ENCODE data around the gene TNFRSF17. TPM values are rescaled to one million over a fixed set of nuclear protein-coding genes. Genes with fewer than 3 reads are reported as not detected.
"Not testable (repeated sequence)": the region's sequence is repeated elsewhere in the genome, so short reads cannot be mapped to it uniquely, and the experiment has no call there.

The TNFRSF17 gene
- not detected for polyA plus RNA-seq (2012; ENCODE audit: insufficient read depth, insufficient read length, low read depth)

DNA sequence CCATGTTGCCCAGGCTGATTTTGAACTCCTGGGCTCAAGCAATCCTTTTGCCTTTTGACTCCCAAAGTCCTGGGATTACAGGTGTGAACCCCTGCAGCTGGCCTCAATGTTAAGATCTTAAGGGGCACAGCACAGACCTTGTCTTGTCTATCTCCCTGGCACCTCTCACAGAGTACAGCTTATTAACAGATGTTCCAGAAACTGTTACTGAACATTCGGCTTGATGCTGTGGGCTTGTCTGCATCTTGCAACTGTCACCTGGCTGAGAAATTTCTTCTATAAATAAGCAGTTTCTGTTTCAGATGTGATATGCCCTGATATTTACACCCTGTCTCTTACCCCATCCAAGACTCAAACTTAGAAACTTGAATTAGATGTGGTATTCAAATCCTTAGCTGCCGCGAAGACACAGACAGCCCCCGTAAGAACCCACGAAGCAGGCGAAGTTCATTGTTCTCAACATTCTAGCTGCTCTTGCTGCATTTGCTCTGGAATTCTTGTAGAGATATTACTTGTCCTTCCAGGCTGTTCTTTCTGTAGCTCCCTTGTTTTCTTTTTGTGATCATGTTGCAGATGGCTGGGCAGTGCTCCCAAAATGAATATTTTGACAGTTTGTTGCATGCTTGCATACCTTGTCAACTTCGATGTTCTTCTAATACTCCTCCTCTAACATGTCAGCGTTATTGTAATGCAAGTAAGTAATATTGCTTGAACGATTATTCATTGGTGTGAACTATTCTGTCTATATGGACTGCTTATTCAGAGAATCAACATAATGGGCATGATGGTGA is at the start of gene TNFRSF17:
TNFRSF17 (plus strand) TSS at position 450 of the 791 bp plus-strand sequence; CDS start at position 565, 115 bp downstream.
- Histone ChIP-seq H3K9me3 (no peaks in the 10 kb centered on the region), H3K36me3 (no peaks in the 10 kb centered on the region), H3K4me3 (ENCODE audit: low read depth, low read length) (no peak within 1 kb of the TSS), H3K27me3 (peaks cover 19% of the 10 kb centered on the region), H3K4me1 (no peaks in the 10 kb centered on the region)
- DNase-seq: no peak
- TF ChIP-seq, protein P1, sequence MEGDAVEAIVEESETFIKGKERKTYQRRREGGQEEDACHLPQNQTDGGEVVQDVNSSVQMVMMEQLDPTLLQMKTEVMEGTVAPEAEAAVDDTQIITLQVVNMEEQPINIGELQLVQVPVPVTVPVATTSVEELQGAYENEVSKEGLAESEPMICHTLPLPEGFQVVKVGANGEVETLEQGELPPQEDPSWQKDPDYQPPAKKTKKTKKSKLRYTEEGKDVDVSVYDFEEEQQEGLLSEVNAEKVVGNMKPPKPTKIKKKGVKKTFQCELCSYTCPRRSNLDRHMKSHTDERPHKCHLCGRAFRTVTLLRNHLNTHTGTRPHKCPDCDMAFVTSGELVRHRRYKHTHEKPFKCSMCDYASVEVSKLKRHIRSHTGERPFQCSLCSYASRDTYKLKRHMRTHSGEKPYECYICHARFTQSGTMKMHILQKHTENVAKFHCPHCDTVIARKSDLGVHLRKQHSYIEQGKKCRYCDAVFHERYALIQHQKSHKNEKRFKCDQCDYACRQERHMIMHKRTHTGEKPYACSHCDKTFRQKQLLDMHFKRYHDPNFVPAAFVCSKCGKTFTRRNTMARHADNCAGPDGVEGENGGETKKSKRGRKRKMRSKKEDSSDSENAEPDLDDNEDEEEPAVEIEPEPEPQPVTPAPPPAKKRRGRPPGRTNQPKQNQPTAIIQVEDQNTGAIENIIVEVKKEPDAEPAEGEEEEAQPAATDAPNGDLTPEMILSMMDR (IDR thresholded peaks at IDR 0.05; ENCODE audit: low read depth, low read length): no peak

DNA sequence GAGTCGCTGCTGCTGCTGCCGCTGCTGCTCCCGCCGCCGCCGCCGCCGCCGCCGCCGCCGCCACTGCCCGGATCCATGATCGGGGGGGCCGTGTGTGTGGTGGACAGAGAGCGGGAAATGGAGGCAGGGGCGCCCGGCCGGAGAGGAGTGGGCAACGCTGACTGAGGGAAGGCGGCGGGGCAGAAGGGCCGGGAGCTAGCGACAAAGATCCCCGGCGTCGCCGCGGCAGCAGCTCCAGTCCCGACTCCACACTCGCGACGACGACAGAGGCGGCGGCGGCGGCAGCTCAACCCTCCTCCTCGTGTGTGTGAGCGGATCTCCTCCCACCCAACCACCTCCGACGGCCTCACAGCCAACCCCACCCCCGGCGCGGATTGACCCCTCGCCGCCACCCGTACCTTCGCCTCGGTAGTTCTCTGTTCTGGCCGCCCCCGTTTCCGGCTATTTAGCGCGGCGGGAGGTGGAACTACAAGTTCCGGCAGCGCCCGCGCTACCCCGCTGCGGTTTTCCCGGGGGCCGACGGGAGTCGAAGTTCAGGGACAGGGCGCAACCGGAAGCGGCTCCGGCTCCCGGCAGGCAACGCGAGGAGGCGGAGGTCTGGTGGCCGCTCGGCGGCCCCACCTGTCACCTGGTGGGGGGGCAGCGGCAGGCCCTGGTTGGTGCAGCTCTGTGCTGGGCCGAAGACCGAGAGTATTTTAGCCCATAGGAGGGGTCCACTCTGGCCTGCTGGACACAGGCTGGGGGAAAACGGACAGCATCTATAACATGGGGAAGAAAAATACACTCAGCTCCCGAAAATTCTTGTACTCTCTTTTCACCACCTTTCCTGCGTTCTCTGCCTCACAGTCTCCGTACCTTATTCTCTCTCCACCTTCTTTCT is 49.1 kb upstream of the TNFRSF17 start, which contains the start of gene GSPT1:
GSPT1 (minus strand) TSS at position 313 of the 880 bp plus-strand sequence; CDS start at position 77, 236 bp downstream.
- DNase-seq: peak; percentile 99
- Histone ChIP-seq H3K4me3 (ENCODE audit: low read depth, low read length) (peak within 1 kb of the TSS; percentile 78), H3K27me3 (no peaks in the 10 kb centered on the region; the same call in 1 of the 2 replicates), H3K4me1 (no peaks in the 10 kb centered on the region), H3K9me3 (no peaks in the 10 kb centered on the region), H3K36me3 (no peaks in the 10 kb centered on the region)
- TF ChIP-seq, protein P1 (IDR thresholded peaks at IDR 0.05; ENCODE audit: low read depth, low read length): no peak

DNA sequence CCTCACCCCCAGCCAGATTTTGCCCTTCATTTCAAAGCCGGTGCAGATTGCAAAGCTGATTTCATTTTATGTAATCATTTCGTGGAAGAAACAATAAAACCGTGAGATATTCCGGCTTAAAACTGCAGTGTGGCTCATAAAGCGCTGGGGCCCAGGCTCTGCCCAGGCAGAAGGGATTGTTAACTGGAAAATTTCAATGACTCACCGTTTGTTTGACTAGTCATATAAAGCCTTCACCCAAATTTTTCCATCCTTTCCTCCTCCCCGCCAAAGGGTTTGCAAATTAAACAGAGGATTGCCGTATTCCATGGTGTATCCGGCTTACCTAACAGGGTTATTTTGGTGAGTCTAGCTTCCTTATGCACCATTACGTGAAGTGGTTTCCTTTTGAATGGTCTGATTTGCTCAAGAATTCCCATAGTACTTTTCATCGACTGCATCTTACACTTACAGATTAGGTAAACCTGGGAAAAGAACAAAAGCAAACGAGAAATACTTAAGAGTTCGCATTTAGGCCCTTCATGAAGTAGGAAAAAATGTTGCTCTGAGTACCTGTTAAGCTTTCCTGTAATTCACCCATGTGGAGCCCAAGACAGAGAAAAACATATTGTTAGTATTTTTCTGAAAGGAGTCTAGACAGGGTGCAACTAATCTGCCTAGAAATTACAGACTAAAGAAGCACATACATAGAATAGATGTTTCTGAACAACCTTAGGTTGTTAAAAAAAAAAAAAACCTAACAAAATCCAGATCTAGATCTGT is 48.3 kb upstream of the TNFRSF17 start:
- DNase-seq: no peak
- TF ChIP-seq, protein P1 (IDR thresholded peaks at IDR 0.05; ENCODE audit: low read depth, low read length): no peak

DNA sequence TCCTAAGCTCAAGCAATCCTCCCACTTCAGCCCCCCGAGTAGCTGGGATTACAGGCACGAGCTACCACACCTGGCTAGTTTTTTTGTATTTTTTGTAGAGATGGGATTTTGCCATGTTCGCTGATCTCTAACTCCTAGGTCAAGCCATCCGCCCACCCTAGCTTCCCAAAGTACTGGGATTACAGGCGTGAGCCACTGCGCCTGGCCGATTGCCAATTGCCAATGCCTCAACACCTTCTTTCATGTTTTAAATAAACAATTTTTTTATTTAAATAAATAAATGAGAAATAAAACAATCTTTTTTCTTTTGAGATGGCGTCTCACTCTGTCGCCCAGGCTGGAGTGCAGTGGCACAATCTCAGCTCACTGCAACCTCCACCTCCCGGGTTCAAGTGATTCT is 41.0 kb upstream of the TNFRSF17 start:
- H3K36me3 ChIP-seq; H3K4me1 ChIP-seq; H3K4me3 ChIP-seq (ENCODE audit: low read depth, low read length); H3K9me3 ChIP-seq; H3K27me3 ChIP-seq; DNase-seq: not testable (repeated sequence)

More for the DNA sequence above, 48.3 kb upstream of the TNFRSF17 start:
- Histone ChIP-seq H3K4me1 (no peaks in the 10 kb centered on the region), H3K4me3 (ENCODE audit: low read depth, low read length) (peak overlapping the region; percentile 62), H3K27me3 (no peaks in the 10 kb centered on the region; the same call in 1 of the 2 replicates), H3K9me3 (no peaks in the 10 kb centered on the region), H3K36me3 (no peaks in the 10 kb centered on the region)

DNA sequence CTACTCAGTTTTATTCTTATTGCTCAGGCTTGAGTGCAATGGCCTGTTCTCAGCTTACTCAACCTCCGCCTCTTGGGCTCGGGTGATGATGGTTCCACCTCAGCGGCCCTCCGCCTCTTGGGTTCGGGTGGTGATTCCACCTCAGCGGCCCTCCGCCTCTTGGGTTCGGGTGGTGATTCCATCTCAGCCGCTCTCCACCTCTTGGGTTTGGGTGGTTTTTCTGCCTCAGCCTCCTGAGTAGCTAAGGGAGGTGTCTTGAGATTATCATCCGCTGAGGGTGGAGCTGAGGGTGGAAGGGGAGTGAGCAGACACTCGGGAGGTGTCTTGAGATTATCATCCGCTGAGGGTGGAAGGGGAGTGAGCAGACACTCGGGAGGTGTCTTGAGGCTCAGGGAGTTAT is 37.7 kb upstream of the TNFRSF17 start:
- not testable (repeated sequence) for H3K27me3 ChIP-seq; H3K9me3 ChIP-seq; H3K36me3 ChIP-seq; DNase-seq; H3K4me1 ChIP-seq; H3K4me3 ChIP-seq (ENCODE audit: low read depth, low read length)

DNA sequence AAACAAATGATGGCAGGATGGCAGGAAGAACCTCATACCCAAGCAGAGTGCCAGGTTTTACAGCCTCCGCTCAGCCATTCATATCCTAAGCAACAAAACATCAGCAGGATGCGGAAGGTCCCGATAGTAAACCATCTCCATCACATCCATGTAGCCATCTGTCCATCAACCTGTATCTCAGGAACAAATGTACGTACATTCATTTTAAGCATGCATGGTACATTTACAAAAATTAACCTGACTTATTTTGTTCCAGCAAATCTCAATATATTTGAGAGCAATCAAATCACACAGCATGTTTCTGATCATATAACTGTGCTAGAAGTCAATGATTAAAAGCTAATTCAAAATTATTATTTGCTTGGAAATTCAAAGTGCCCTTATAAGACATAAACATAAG is 23.1 kb upstream of the TNFRSF17 start, which contains the start of gene NPIPB2:
NPIPB2 (minus strand) TSS at position 101 of the 400 bp plus-strand sequence; CDS start at position 101, 0 bp downstream.
- not testable (repeated sequence) for DNase-seq; H3K4me1 ChIP-seq; H3K27me3 ChIP-seq; H3K4me3 ChIP-seq (ENCODE audit: low read depth, low read length); H3K36me3 ChIP-seq; H3K9me3 ChIP-seq

DNA sequence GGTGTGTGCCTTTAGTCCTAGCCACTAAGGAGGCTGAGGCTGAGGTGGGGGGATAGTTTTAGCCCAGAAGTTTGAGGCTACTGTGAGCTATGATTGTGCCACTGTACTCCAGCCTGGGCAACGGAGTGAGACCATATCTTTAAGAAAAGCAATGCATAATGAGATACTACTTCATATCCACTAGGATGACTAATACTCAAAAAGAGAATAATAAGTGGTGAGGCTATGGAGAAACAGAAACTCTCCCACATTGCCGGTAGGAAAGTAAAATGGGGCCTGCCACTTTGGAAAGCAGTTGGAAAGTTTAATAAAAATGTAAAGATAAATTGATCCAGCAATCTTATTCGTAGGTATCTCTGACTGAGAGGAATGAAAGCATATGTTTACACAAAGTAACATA is 18.6 kb upstream of the TNFRSF17 start:
- TF ChIP-seq, protein P1 (IDR thresholded peaks at IDR 0.05; ENCODE audit: low read depth, low read length): no peak
- no peaks in the 10 kb centered on the region for H3K27me3 ChIP-seq
- DNase-seq: no peak
- H3K4me1 ChIP-seq: no peaks in the 10 kb centered on the region
- H3K9me3 ChIP-seq: no peaks in the 10 kb centered on the region
- no peak overlapping the region for H3K4me3 ChIP-seq (ENCODE audit: low read depth, low read length)
- H3K36me3 ChIP-seq: no peaks in the 10 kb centered on the region
